ENCODE data around the gene QSER1.

- no peak for TF ChIP-seq CTCF (IDR thresholded peaks at IDR 0.05; ENCODE audit: low read depth, low read length, poor library complexity, severe bottlenecking)
- TF ChIP-seq EZH2phosphoT487 (IDR thresholded peaks at IDR 0.05; ENCODE audit: borderline replicate concordance, low read length): no peak
Measured at GRCh38 chr11:32968541-32968940, 75.9 kb downstream of the QSER1 start.
